Measurements from ENCODE around the gene SLC9A8. TPM values are rescaled to one million over a fixed set of nuclear protein-coding genes. Genes with fewer than 3 reads are reported as not detected.

The SLC9A8 gene
- polyA plus RNA-seq, 2 of the 4 experiments (the other 2 are of a cell fraction), result 5.0 to 7.9 TPM

GRCh38 chr20:49890471-49891361, 78.1 kb downstream of the SLC9A8 start:
- POLR2A ChIA-PET, result no interaction called here
- FAIRE-seq, result no peak
- 81% methylated on average over 19 of the region's 21 CpGs for WGBS (ENCODE audit: missing lambda C conversion rate)

DNA sequence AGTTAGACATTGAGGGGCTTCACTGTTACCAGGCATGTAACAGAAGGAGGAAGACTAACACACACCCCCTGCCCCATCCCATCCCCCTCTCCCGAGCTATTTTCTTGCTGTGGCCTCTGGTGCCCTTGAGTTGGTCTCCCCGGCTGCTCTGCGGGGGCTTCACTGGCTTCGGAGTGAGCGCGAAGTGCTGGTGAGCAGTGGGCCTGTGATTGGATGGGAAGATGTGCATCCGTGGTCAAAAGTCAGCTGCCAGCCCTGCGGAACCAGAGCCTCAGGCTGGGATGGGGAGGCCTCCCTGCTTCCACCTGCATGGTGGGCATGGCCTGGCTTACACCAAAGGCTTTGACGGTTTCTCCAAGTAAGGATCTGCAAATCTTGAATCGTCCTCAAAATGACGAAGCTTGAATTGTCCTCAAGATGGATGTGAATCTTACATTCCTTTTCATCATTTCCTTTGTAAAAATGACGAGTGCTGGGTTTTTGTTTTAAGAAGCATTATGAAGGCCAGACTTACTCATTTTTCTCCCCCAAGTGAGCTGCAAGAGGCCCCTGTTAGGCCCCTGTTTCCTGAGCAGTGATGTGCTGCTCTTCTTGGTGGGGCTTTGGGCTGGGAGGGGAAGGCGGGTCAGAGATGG, 79.0 kb downstream of the SLC9A8 start:
- Histone ChIP-seq H3K27ac (no peak overlapping the region), H3K4me1 (peaks cover 18% of the 10 kb centered on the region), H3K9me3 (no peaks in the 10 kb centered on the region), H3K4me3 (no peak overlapping the region), H3K4me2 (no peak overlapping the region)
- ATAC-seq (no peak), DNase-seq (ENCODE audit: low read depth in 1 of 2, low spot score in 1 of 2) (no peak), FAIRE-seq (no peak)
- ChIA-PET CTCF (interaction anchor here (0.6 to 13.0 kb wide), 7 partner anchors 10 to 350 kb away, joined by 3 to 226 read pairs (median 16); no protein-coding TSS in a partner anchor), POLR2A (no interaction called here)
- 88% methylated on average over 11 of the region's 13 CpGs for WGBS (ENCODE audit: missing lambda C conversion rate)
- TF ChIP-seq SREBF2 (IDR thresholded peaks at IDR 0.05), result no peak
- TF ChIP-seq BCL3 (IDR thresholded peaks at IDR 0.05), result no peak
- no peak for TF ChIP-seq KDM5A (IDR thresholded peaks at IDR 0.05)
- TF ChIP-seq RARB (CRISPR knock-in tag; IDR thresholded peaks at IDR 0.05), result no peak
- no peak for TF ChIP-seq MAFK (IDR thresholded peaks at IDR 0.05; ENCODE audit: partially characterized antibody)
- TF ChIP-seq TFCP2L1 (CRISPR knock-in tag; IDR thresholded peaks at IDR 0.05), result no peak
- no peak for TF ChIP-seq NPAS2 (CRISPR knock-in tag; IDR thresholded peaks at IDR 0.05; ENCODE audit: borderline replicate concordance)
- no peak for TF ChIP-seq CBX8 (IDR thresholded peaks at IDR 0.05)
- no peak for TF ChIP-seq HMGXB4 (CRISPR knock-in tag; IDR thresholded peaks at IDR 0.05; ENCODE audit: borderline replicate concordance)
- no peak for TF ChIP-seq EHF (CRISPR knock-in tag; IDR thresholded peaks at IDR 0.05)

More at GRCh38 chr20:49890471-49891361, 78.1 kb downstream of the SLC9A8 start:
- TF ChIP-seq BCL3 (IDR thresholded peaks at IDR 0.05) (no peak), MAFK (IDR thresholded peaks at IDR 0.05; ENCODE audit: partially characterized antibody) (no peak), HES2 (IDR thresholded peaks at IDR 0.05) (no peak), ZSCAN20 (CRISPR knock-in tag; IDR thresholded peaks at IDR 0.05) (no peak), HOXB5 (CRISPR knock-in tag; IDR thresholded peaks at IDR 0.05) (no peak), PBX3 (IDR thresholded peaks at IDR 0.05) (no peak), MYC (IDR thresholded peaks at IDR 0.05; ENCODE audit: borderline replicate concordance, low read length) (no peak), HDAC2 (IDR thresholded peaks at IDR 0.05) (no peak), HOXB13 (CRISPR knock-in tag; IDR thresholded peaks at IDR 0.05; ENCODE audit: low read depth) (no peak), FOSB (CRISPR knock-in tag; IDR thresholded peaks at IDR 0.05) (no peak), KDM1A (IDR thresholded peaks at IDR 0.05; ENCODE audit: low read depth) (no peak), RFX5 (IDR thresholded peaks at IDR 0.05) (no peak), SREBF2 (IDR thresholded peaks at IDR 0.05) (no peak)
- TF ChIP-seq, protein P1, sequence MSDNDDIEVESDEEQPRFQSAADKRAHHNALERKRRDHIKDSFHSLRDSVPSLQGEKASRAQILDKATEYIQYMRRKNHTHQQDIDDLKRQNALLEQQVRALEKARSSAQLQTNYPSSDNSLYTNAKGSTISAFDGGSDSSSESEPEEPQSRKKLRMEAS (IDR thresholded peaks at IDR 0.05), result no peak
- ATAC-seq, result 0 out of 6 replicates have a peak, but pooled peaks of 1 of the 2 experiments have one; percentile 4
- H3K4me3 ChIP-seq, result no peak overlapping the region
- peaks cover 18% of the 10 kb centered on the region for H3K4me1 ChIP-seq
- no peaks in the 10 kb centered on the region for H3K9me3 ChIP-seq
- H3K4me2 ChIP-seq, result no peak overlapping the region
- CTCF ChIA-PET, result interaction anchor here (0.6 to 13.0 kb wide), 10 partner anchors 11 to 530 kb away, joined by 3 to 226 read pairs (median 20); no protein-coding TSS in a partner anchor
- no peak for DNase-seq (ENCODE audit: low read depth in 1 of 2, low spot score in 1 of 2)
- H3K27ac ChIP-seq, result 0 out of 6 replicates have a peak overlapping the region, but pooled peaks of 1 of the 2 experiments have one; percentile 30
